Kidney epithelial cell (primary cell): ENCODE measurements around the gene SIPA1L3. TPM values are rescaled to one million over a fixed set of nuclear protein-coding genes. Genes with fewer than 3 reads are reported as not detected.

Experiments used
- DNase-seq: peaks from one replicate; pipeline ENCODE4 v3.0.0-alpha.2; 2010; ENCODE audit warnings: low read depth
- H3K27me3 ChIP-seq: 2 replicates; pipeline ENCODE4 v1.6.0; 2011; ENCODE audit warnings: low read length; ENCODE audit not compliant: control insufficient read depth, insufficient read depth
- H3K36me3 ChIP-seq: 2 replicates; pipeline ENCODE4 v1.5.1; 2011; ENCODE audit warnings: low read length; ENCODE audit not compliant: control insufficient read depth, insufficient read depth
- H3K4me3 ChIP-seq: 2 replicates; pipeline ENCODE4 v1.5.1; 2011; ENCODE audit warnings: low read depth, mild to moderate bottlenecking, control low read depth, low read length
- total RNA-seq: library from RNA; depleted of rRNA; stranded (reverse); fragments of >200 nt; gene quantifications from 2 replicates; pipeline ENCODE4 v1.2.3, GENCODE V29; 2015
- TF ChIP-seq, protein P1 (sequence below): IDR thresholded peaks from 2 replicates; pipeline ENCODE4 v1.5.1; 2011; ENCODE audit warnings: mild to moderate bottlenecking, moderate library complexity, low read length, control low read depth, inconsistent platforms; ENCODE audit not compliant: insufficient read depth, poor library complexity, severe bottlenecking

SIPA1L3 gene
- total RNA-seq, 1 donor from 2014 or later, result 40.4 TPM

DNA sequence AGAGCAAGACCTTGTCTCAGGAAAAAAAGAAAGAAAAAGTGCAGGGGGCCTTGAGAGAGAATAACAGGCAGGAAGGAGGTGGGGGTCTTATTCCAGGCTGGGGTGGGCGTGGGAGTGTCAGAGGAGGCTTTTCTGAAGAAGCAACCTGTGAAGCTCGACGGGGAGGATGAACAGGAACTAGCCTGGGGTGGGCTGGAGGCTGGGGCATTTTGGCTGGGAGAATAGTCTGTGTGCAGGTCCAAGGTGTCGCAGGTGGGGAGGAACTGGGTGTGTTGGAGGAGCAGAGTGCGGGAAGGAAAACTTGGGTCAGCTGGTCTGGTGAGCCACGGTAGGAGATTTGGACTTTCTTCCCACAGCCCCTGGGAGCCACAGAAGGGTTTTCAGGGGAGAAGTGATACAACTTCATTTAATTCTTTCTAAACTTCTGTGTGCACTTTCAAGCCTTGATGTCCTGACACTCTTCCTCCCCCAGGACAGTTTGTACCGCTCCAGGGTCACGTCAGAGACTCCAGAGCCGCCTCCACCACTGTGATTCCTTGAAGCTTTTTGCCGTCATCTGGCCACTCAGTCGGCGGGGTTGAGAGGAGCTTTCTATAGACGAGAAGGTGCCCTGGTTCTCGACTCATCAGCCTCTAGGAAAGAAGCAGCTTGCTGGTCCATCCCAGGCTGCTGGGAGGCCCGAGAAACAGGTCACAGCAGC is 138.7 kb downstream of the SIPA1L3 start:
- no peaks in the 10 kb centered on the region for H3K36me3 ChIP-seq
- TF ChIP-seq, protein P1, sequence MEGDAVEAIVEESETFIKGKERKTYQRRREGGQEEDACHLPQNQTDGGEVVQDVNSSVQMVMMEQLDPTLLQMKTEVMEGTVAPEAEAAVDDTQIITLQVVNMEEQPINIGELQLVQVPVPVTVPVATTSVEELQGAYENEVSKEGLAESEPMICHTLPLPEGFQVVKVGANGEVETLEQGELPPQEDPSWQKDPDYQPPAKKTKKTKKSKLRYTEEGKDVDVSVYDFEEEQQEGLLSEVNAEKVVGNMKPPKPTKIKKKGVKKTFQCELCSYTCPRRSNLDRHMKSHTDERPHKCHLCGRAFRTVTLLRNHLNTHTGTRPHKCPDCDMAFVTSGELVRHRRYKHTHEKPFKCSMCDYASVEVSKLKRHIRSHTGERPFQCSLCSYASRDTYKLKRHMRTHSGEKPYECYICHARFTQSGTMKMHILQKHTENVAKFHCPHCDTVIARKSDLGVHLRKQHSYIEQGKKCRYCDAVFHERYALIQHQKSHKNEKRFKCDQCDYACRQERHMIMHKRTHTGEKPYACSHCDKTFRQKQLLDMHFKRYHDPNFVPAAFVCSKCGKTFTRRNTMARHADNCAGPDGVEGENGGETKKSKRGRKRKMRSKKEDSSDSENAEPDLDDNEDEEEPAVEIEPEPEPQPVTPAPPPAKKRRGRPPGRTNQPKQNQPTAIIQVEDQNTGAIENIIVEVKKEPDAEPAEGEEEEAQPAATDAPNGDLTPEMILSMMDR, result no peak
- H3K4me3 ChIP-seq, result no peak overlapping the region
- no peaks in the 10 kb centered on the region for H3K27me3 ChIP-seq
- DNase-seq, result no peak

DNA sequence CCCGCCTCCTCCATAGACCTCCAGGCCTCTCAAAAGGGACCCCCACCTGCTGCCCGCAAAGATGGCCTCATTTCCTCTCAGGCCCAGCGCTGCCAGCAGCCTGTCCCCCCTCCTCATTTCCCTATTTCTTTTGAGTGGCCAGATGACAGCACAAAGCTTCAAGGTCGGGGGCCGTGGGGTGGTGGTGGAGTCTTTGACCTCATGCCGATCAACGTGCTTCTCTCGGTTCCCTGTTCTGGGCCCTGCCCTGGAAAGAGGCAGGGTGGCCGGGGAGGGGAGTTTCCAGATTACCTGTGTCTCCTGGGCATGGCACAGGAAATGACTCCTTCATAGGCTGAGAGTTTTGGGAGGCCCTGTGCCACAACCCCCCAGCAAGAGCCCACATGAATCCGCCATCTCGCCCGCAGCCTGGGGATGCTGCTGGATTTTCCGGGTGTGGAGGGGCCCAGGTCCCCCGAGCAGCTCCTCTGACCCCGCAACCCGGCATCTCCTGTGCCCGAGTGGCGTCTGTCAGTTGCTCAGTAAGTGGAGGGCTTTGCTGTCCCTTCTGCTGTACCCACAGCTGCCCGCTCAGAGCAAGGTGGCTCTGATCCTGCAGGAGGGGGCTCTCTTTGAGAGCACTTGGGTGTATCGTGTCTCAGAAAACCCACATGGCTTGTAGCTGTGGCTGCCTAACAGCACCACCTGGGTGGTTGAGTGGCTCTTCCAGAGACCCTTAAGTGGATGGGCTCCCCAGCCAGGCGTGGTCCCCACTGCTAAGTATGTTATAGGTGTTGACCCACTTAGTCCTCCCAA is 139.4 kb downstream of the SIPA1L3 start:
- no peak overlapping the region for H3K4me3 ChIP-seq
- TF ChIP-seq, protein P1, result no peak
- H3K36me3 ChIP-seq, result no peaks in the 10 kb centered on the region
- no peaks in the 10 kb centered on the region for H3K27me3 ChIP-seq
- DNase-seq, result no peak

DNA sequence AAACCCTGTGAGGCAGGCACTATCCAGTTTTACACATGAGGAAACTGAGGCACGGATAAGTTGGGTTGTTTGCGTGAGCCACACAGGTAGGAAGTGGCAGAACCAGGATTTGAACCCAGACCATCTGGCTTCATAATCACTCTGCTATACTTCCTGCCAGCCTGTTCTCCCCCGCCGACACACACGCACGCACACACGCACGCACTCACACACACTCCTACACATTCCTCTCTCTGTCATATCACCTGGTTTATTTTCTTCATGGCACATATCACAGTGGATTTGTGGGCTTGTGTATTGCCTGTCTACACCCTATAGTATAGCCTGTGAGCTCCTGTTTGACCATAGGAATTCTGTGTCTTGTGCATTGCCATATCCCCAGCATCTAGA is 140.0 kb downstream of the SIPA1L3 start:
- TF ChIP-seq, protein P1, result no peak
- DNase-seq, result no peak
- no peak overlapping the region for H3K4me3 ChIP-seq
- no peaks in the 10 kb centered on the region for H3K27me3 ChIP-seq
- H3K36me3 ChIP-seq, result no peaks in the 10 kb centered on the region

DNA sequence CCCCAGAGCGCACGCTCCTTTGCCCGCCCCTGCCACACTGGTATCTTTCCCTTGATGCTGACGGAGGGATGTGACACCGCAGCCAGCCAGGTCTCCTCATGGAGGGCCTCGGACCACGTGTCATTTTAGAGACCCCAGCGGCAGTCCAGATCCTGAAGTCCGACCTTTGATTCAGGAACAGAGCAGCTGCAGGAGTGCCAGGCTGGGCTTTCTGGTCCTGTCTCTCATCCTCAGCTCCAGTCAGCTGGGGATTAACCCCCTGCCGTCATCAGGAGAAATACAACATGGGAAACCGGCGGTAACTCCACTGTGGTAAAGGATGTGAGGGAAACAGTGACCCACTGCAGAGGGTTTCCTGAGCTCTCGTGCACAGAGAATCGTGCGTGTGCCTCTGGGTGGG is 140.6 kb downstream of the SIPA1L3 start:
- DNase-seq, result no peak
- H3K36me3 ChIP-seq, result no peaks in the 10 kb centered on the region
- H3K4me3 ChIP-seq, result no peak overlapping the region
- no peaks in the 10 kb centered on the region for H3K27me3 ChIP-seq
- TF ChIP-seq, protein P1, result no peak

DNA sequence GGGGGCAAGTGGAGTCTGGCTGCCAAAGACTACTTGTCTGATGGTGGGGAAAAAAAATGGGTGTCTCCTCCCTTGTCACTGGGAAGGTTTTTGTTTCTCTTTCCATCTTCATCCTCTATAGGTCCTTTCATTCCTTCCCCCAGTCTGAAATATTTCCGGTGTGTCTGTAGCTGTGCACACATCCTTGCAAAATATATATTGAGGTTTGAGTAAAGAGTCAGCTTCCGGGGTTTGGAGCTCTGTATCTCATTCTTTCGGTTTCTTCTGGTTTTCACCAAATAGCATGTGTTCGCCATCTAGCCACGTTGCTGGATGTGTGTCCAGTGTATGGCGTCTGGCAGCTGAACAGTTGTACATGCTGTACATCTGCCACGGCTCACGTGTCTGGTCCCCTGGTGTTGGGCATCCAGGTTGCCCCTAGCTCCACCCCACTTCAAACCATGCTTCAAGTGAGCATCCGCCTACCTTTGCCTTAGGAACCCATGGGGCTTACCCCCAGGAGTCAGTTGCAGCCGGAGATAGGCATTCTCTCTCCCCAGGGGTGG is 142.2 kb downstream of the SIPA1L3 start:
- Histone ChIP-seq H3K27me3 (no peaks in the 10 kb centered on the region), H3K4me3 (no peak overlapping the region), H3K36me3 (no peaks in the 10 kb centered on the region)
- no peak for DNase-seq
- TF ChIP-seq, protein P1, result no peak
